AG09309 (cell line): ENCODE results near the gene ABCC12.

Experiments
- DNase-seq: peaks from one replicate; pipeline ENCODE4 v3.0.0-alpha.2; 2010; ENCODE audit warnings: low read depth
- H3K4me3 ChIP-seq: 2 replicates; pipeline ENCODE4 v1.5.1; 2011; ENCODE audit warnings: mild to moderate bottlenecking, low read depth, low read length, moderate library complexity; ENCODE audit not compliant: control insufficient read depth
- TF ChIP-seq, protein P1 (sequence below): IDR thresholded peaks from 2 replicates; pipeline ENCODE4 v1.5.1; 2011; ENCODE audit warnings: mild to moderate bottlenecking, low read depth, low read length, inconsistent platforms; ENCODE audit not compliant: insufficient read depth, control insufficient read depth; ENCODE audit errors: missing control alignments

ABCC12 gene

GRCh38 chr16:48157302-48157701 is 1.5 kb upstream of the ABCC12 start:
- no peak overlapping the region for H3K4me3 ChIP-seq

GRCh38 chr16:48156790-48157209 is 1.0 kb upstream of the ABCC12 start:
- TF ChIP-seq, protein P1, sequence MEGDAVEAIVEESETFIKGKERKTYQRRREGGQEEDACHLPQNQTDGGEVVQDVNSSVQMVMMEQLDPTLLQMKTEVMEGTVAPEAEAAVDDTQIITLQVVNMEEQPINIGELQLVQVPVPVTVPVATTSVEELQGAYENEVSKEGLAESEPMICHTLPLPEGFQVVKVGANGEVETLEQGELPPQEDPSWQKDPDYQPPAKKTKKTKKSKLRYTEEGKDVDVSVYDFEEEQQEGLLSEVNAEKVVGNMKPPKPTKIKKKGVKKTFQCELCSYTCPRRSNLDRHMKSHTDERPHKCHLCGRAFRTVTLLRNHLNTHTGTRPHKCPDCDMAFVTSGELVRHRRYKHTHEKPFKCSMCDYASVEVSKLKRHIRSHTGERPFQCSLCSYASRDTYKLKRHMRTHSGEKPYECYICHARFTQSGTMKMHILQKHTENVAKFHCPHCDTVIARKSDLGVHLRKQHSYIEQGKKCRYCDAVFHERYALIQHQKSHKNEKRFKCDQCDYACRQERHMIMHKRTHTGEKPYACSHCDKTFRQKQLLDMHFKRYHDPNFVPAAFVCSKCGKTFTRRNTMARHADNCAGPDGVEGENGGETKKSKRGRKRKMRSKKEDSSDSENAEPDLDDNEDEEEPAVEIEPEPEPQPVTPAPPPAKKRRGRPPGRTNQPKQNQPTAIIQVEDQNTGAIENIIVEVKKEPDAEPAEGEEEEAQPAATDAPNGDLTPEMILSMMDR: peak; percentile 97
- no peak overlapping the region for H3K4me3 ChIP-seq
- peak; percentile 33 for DNase-seq

More at GRCh38 chr16:48157302-48157701, 1.5 kb upstream of the ABCC12 start:
- DNase-seq: no peak
- TF ChIP-seq, protein P1: no peak

DNA sequence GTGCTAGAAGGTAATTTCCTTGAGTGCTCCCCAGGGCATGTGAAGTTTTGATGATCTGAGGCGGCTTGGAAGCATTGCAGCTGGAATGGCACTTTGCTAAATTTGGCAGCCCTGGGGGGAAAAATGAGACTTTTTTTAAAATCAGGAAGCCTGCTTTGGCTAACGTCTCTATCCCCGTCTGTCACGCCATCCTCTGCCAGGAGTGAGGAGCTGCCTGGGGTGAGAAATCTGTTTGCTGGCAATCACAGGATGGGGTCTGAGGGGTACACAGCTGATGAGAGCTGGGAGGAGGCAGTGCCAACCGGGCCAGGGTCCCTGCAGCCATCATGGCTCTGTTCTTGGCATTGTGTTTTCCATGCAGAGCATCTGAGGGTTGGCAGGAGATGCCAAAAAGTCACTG is 2.0 kb downstream of the ABCC12 start:
- no peak for DNase-seq
- TF ChIP-seq, protein P1: no peak
- H3K4me3 ChIP-seq: no peak overlapping the region

GRCh38 chr16:48152226-48152625 is 3.6 kb downstream of the ABCC12 start:
- no peak for DNase-seq

GRCh38 chr16:48150707-48151106 is 5.1 kb downstream of the ABCC12 start:
- TF ChIP-seq, protein P1: no peak
- no peak for DNase-seq
- no peak overlapping the region for H3K4me3 ChIP-seq

More at GRCh38 chr16:48152226-48152625, 3.6 kb downstream of the ABCC12 start:
- H3K4me3 ChIP-seq: no peak overlapping the region
- TF ChIP-seq, protein P1: no peak

DNA sequence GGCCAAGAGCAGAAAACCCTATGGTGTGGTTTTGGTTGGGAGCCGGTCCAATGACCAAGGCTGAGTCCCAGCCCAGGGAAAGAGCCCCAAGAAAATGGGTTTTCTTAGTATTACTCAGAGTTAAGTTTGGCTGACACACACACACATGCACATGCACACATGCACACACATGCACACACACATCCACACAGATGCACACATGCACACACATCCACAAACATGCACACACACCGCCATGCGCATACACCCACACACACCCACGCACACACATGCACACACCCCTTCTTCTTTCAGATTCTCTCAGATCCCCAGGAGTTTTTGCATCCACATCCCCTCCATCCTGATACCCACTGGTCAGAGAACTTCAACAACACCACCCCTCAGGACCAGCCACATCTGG is 9.1 kb downstream of the ABCC12 start:
- DNase-seq: no peak
- TF ChIP-seq, protein P1: no peak
- no peak overlapping the region for H3K4me3 ChIP-seq

- TF ChIP-seq, protein P1: no peak
- no peak for DNase-seq
- no peak overlapping the region for H3K4me3 ChIP-seq
Measured at GRCh38 chr16:48146131-48146530, 9.7 kb downstream of the ABCC12 start.
